Smooth muscle cell (in vitro differentiated cells): ENCODE results near the gene ZMIZ2. TPM values are rescaled to one million over a fixed set of nuclear protein-coding genes. Genes with fewer than 3 reads are reported as not detected.

ENCODE experiments used
- DNase-seq: peaks from one replicate; lab custom pipeline; 2025; ENCODE audit not compliant: unreplicated experiment; lab: John Stamatoyannopoulos, UW
- H2AFZ ChIP-seq: fragments of 200-600 bp; sonication (generic); 2 replicates; pipeline ENCODE4 v1.6.0; 2016; ENCODE audit warnings: antibody characterized with exemption, low read depth, mild to moderate bottlenecking
- H3F3A ChIP-seq: fragments of 200-600 bp; sonication (generic); 2 replicates; pipeline ENCODE4 v1.6.0; 2017; ENCODE audit warnings: antibody characterized with exemption, low read depth
- H3K27ac ChIP-seq: fragments of 200-600 bp; sonication (generic); 2 replicates; pipeline ENCODE4 v1.5.1; 2016; ENCODE audit warnings: low read depth, mild to moderate bottlenecking
- H3K27me3 ChIP-seq: fragments of 200-600 bp; sonication (generic); 2 replicates; pipeline ENCODE4 v1.6.1; 2016; ENCODE audit warnings: low read depth, mild to moderate bottlenecking
- H3K36me3 ChIP-seq: fragments of 200-600 bp; sonication (generic); 2 replicates; pipeline ENCODE4 v1.5.1; 2016; ENCODE audit warnings: low read depth
- H3K4me1 ChIP-seq: fragments of 200-600 bp; sonication (generic); 2 replicates; pipeline ENCODE4 v1.5.1; 2016; ENCODE audit warnings: low read depth
- H3K4me2 ChIP-seq: fragments of 200-600 bp; sonication (generic); 2 replicates; pipeline ENCODE4 v1.6.0; 2016; ENCODE audit warnings: mild to moderate bottlenecking
- H3K4me3 ChIP-seq: fragments of 200-600 bp; sonication (generic); 2 replicates; pipeline ENCODE4 v1.5.1; 2016; ENCODE audit warnings: mild to moderate bottlenecking
- H3K79me2 ChIP-seq: fragments of 200-600 bp; sonication (generic); 2 replicates; pipeline ENCODE4 v1.6.0; 2016; ENCODE audit warnings: low read depth, mild to moderate bottlenecking
- H3K9ac ChIP-seq: fragments of 200-600 bp; sonication (generic); 2 replicates; pipeline ENCODE4 v1.6.0; 2016; ENCODE audit warnings: low read depth
- H3K9me3 ChIP-seq: fragments of 200-600 bp; sonication (generic); replicated peaks from 2 replicates; pipeline ENCODE4 v1.5.1; 2016; ENCODE audit warnings: low read depth
- H4K20me1 ChIP-seq: fragments of 200-600 bp; sonication (generic); 2 replicates; pipeline ENCODE4 v1.6.0; 2016; ENCODE audit warnings: low read depth
- CTCF ChIP-seq: fragments of 200-600 bp; sonication (generic); IDR thresholded peaks from 2 replicates; pipeline ENCODE4 v1.5.1; 2017; ENCODE audit warnings: borderline replicate concordance, mild to moderate bottlenecking, antibody characterized with exemption; ENCODE audit not compliant: insufficient read depth, poor library complexity, severe bottlenecking
- WGBS: methylation state at CpG from one replicate; pipeline ENCODE4 v1.1.7; 2016; ENCODE audit warnings: low lambda C conversion rate; 5-methylcytosine and 5-hydroxymethylcytosine counted together
- polyA plus RNA-seq: library from polyadenylated mRNA; unstranded; fragments of >200 nt; fragmentation: Nextera tagmentation; extraction: Ambion mirVana; gene quantifications from 2 replicates; pipeline ENCODE4 v1.2.1, GENCODE V29; 2016
- total RNA-seq: library from RNA; depleted of rRNA; stranded (reverse); fragments of >200 nt; gene quantifications from 2 replicates; pipeline ENCODE4 v1.2.3, GENCODE V29; 2014

ZMIZ2 gene
- total and polyA plus RNA-seq, 2 experiments from 2014 or later = 8.8 to 17.2 TPM

- Histone ChIP-seq H3K4me1 (peaks cover 12% of the 10 kb centered on the region), H3K4me3 (no peak overlapping the region), H3F3A (peaks cover 13% of the 10 kb centered on the region), H3K27ac (no peak overlapping the region), H3K27me3 (no peaks in the 10 kb centered on the region), H3K4me2 (no peak overlapping the region), H3K9me3 (no peaks in the 10 kb centered on the region), H3K36me3 (no peaks in the 10 kb centered on the region), H3K9ac (no peak overlapping the region), H2AFZ (no peak overlapping the region), H3K79me2 (peaks cover 28% of the 10 kb centered on the region), H4K20me1 (peaks cover 24% of the 10 kb centered on the region)
- no peak for DNase-seq
- no peak for TF ChIP-seq CTCF
- WGBS = 80% methylated on average over 3 of the region's 3 CpGs
Observed at GRCh38 chr7:44794331-44794730, 45.7 kb downstream of the ZMIZ2 start.

GRCh38 chr7:44796034-44796503 is 47.4 kb downstream of the ZMIZ2 start:
- no peak for DNase-seq

GRCh38 chr7:44796504-44797328 is 48.1 kb downstream of the ZMIZ2 start, which contains the start of gene PPIA:
Gene PPIA (plus strand): TSS chr7:44796681. CDS start chr7:44796725, 44 bp downstream.
- no peak for TF ChIP-seq CTCF
- H2AFZ ChIP-seq = peak within 1 kb of the TSS; percentile 97
- peaks cover 42% of the 10 kb centered on the region for H3K79me2 ChIP-seq

More at GRCh38 chr7:44796034-44796503, 47.4 kb downstream of the ZMIZ2 start:
- peaks cover 24% of the 10 kb centered on the region for H3F3A ChIP-seq
- peak overlapping the region; percentile 20 for H3K9ac ChIP-seq
- peak overlapping the region; percentile 88 for H3K4me2 ChIP-seq
- no peak for TF ChIP-seq CTCF
- H3K27ac ChIP-seq = peak overlapping the region; percentile 99
- H3K4me1 ChIP-seq = peaks cover 14% of the 10 kb centered on the region
- peaks cover 4% of the 10 kb centered on the region for H3K36me3 ChIP-seq
- no peaks in the 10 kb centered on the region for H3K9me3 ChIP-seq
- H4K20me1 ChIP-seq = peaks cover 42% of the 10 kb centered on the region
- 1% methylated on average over 46 of the region's 59 CpGs for WGBS
- H3K79me2 ChIP-seq = peaks cover 42% of the 10 kb centered on the region
- peak overlapping the region; percentile 72 for H3K4me3 ChIP-seq
- H2AFZ ChIP-seq = peak overlapping the region; percentile 97
- H3K27me3 ChIP-seq = no peaks in the 10 kb centered on the region

More at GRCh38 chr7:44796504-44797328, 48.1 kb downstream of the ZMIZ2 start, which contains the start of gene PPIA:
- Histone ChIP-seq H3K9ac (peak within 1 kb of the TSS; percentile 97), H3K4me1 (peaks cover 14% of the 10 kb centered on the region), H4K20me1 (peaks cover 46% of the 10 kb centered on the region), H3K4me3 (peak within 1 kb of the TSS; percentile 72), H3K27ac (peak within 1 kb of the TSS; percentile 99), H3K27me3 (no peaks in the 10 kb centered on the region), H3K9me3 (no peaks in the 10 kb centered on the region), H3F3A (peaks cover 27% of the 10 kb centered on the region), H3K36me3 (peaks cover 4% of the 10 kb centered on the region), H3K4me2 (peak within 1 kb of the TSS; percentile 88)
- peak; percentile 82 for DNase-seq
- WGBS = 1% methylated on average over 59 of the region's 99 CpGs
